Caco-2 (cell line): ENCODE data around the gene CROCC2. TPM values are rescaled to one million over a fixed set of nuclear protein-coding genes. Genes with fewer than 3 reads are reported as not detected.

Source experiments
- BruUV-seq: library from RNA; stranded (reverse); fragments of 400-500 nt; replicated peaks from 2 replicates; lab custom pipeline; 2021; lab: Mats Ljungman, UMichigan
- CTCF ChIA-PET: fragments of 300-600 bp; sonication (Branson Sonifier 250); formaldehyde crosslinking; loops from one replicate; lab custom pipeline; 2022; ENCODE audit warnings: antibody characterized with exemption; lab: Charles Lee
- POLR2A ChIA-PET: fragments of 300-600 bp; sonication (Branson Sonifier 250); formaldehyde crosslinking; loops from one replicate; lab custom pipeline; 2022; ENCODE audit warnings: antibody characterized with exemption; lab: Charles Lee
- DNase-seq, 2 experiments: peaks; one replicate each; pipeline versions ENCODE4 v3.0.0 to v3.0.0-alpha.2; 2020 to 2022
- H3K27me3 ChIP-seq: replicated peaks from 2 replicates; pipeline ENCODE4 v1.6.0; 2011; ENCODE audit warnings: low read length; ENCODE audit not compliant: control insufficient read depth, insufficient read depth
- H3K36me3 ChIP-seq: 2 replicates; pipeline ENCODE4 v1.5.1; 2011; ENCODE audit warnings: low read length; ENCODE audit not compliant: control insufficient read depth, insufficient read depth
- H3K4me1 ChIP-seq: fragments of 250-450 bp; sonication (Bioruptor Pico); 2 replicates; pipeline ENCODE4 v1.5.1; 2020; ENCODE audit warnings: mild to moderate bottlenecking
- H3K4me3 ChIP-seq: 2 replicates; pipeline ENCODE4 v1.5.1; 2011; ENCODE audit warnings: low read depth, mild to moderate bottlenecking, control low read depth, low read length
- H3K9me3 ChIP-seq: fragments of 250-450 bp; sonication (Bioruptor Pico); 2 replicates; pipeline ENCODE4 v1.5.1; 2020; ENCODE audit warnings: mild to moderate bottlenecking, moderate library complexity
- H3K27ac Mint-ChIP-seq: one replicate; pipeline ENCODE4 v1.8.0; 2022; ENCODE audit warnings: mixed read lengths; ENCODE audit not compliant: unreplicated experiment
- H3K27me3 Mint-ChIP-seq: one replicate; pipeline ENCODE4 v1.8.0; 2022; ENCODE audit warnings: mixed read lengths; ENCODE audit not compliant: insufficient read depth, unreplicated experiment
- H3K36me3 Mint-ChIP-seq: one replicate; pipeline ENCODE4 v1.8.0; 2022; ENCODE audit warnings: mild to moderate bottlenecking, mixed read lengths; ENCODE audit not compliant: insufficient read depth, unreplicated experiment
- H3K4me1 Mint-ChIP-seq: one replicate; pipeline ENCODE4 v1.8.0; 2022; ENCODE audit warnings: low read depth, mixed read lengths; ENCODE audit not compliant: unreplicated experiment
- H3K4me3 Mint-ChIP-seq: one replicate; pipeline ENCODE4 v1.8.0; 2022; ENCODE audit warnings: mild to moderate bottlenecking, moderate library complexity, mixed read lengths; ENCODE audit not compliant: unreplicated experiment
- H3K9me3 Mint-ChIP-seq: one replicate; pipeline ENCODE4 v1.8.0; 2022; ENCODE audit warnings: mixed read lengths; ENCODE audit not compliant: unreplicated experiment
- CTCF ChIP-seq, 2 experiments: fragments of 200-600 bp in 1 of 2; IDR thresholded peaks; 1 replicate in 1 of 2; 2 replicates in 1 of 2; pipeline versions ENCODE4 v1.5.1 to v1.8.0; 2011 to 2022; ENCODE audit warnings: antibody characterized with exemption in 1 of 2, control low read depth in 1 of 2, inconsistent platforms in 1 of 2, low read depth in 1 of 2, low read length in 1 of 2, mild to moderate bottlenecking in 1 of 2, moderate library complexity in 1 of 2; ENCODE audit not compliant: insufficient read depth in 1 of 2, severe bottlenecking in 1 of 2, unreplicated experiment in 1 of 2
- intact Hi-C: fragments of 100-400 bp; cut with micrococcal nuclease; formaldehyde crosslinking; loops from one replicate; pipeline ENCODE4 v1.10.0; 2022; ENCODE audit not compliant: unreplicated experiment
- total RNA-seq: library from RNA; stranded (reverse); gene quantifications from 2 replicates; pipeline ENCODE4 v1.2.3, GENCODE V29; 2022

The CROCC2 gene
- total RNA-seq, 1 experiment from 2014 or later: not detected

GRCh38 chr2:240956935-240957655 is 51.0 kb downstream of the CROCC2 start:
- no peak for TF ChIP-seq CTCF (IDR thresholded peaks at IDR 0.05; ENCODE audit: insufficient read depth in 1 of 2, low read depth in 1 of 2, low read length in 1 of 2, severe bottlenecking in 1 of 2, unreplicated experiment in 1 of 2)
- no peak for DNase-seq
- H3K27ac Mint-ChIP-seq: no peak overlapping the region
- no peaks in the 10 kb centered on the region for H3K36me3 Mint-ChIP-seq
- no peaks in the 10 kb centered on the region for H3K4me1 Mint-ChIP-seq
- ChIA-PET POLR2A (no interaction called here), CTCF (no interaction called here)
- no peaks in the 10 kb centered on the region for H3K9me3 Mint-ChIP-seq
- Histone ChIP-seq H3K4me3 (no peak overlapping the region), H3K4me1 (no peaks in the 10 kb centered on the region), H3K9me3 (no peaks in the 10 kb centered on the region), H3K36me3 (no peaks in the 10 kb centered on the region), H3K27me3 (no peaks in the 10 kb centered on the region)
- H3K4me3 Mint-ChIP-seq: no peak overlapping the region
- intact Hi-C loops: no loop called here
- peaks cover 4% of the 10 kb centered on the region for H3K27me3 Mint-ChIP-seq
- BruUV-seq: no TSS peak

- DNase-seq: no peak
- Mint-ChIP-seq H3K27ac (no peak overlapping the region), H3K36me3 (no peaks in the 10 kb centered on the region), H3K27me3 (peaks cover 4% of the 10 kb centered on the region), H3K9me3 (no peaks in the 10 kb centered on the region), H3K4me1 (no peaks in the 10 kb centered on the region), H3K4me3 (no peak overlapping the region)
- no TSS peak for BruUV-seq
- Histone ChIP-seq H3K4me1 (no peaks in the 10 kb centered on the region), H3K27me3 (no peaks in the 10 kb centered on the region), H3K36me3 (no peaks in the 10 kb centered on the region), H3K4me3 (no peak overlapping the region), H3K9me3 (no peaks in the 10 kb centered on the region)
- intact Hi-C loops: no loop called here
- ChIA-PET POLR2A (no interaction called here), CTCF (no interaction called here)
- no peak for TF ChIP-seq CTCF (IDR thresholded peaks at IDR 0.05; ENCODE audit: insufficient read depth in 1 of 2, low read depth in 1 of 2, low read length in 1 of 2, severe bottlenecking in 1 of 2, unreplicated experiment in 1 of 2)
Observed at GRCh38 chr2:240957656-240958365, 51.7 kb downstream of the CROCC2 start.

GRCh38 chr2:240958366-240959213 is 52.5 kb downstream of the CROCC2 start:
- intact Hi-C loops: no loop called here

More at GRCh38 chr2:240958366-240959213, 52.5 kb downstream of the CROCC2 start:
- Mint-ChIP-seq H3K27ac (no peak overlapping the region), H3K27me3 (peaks cover 4% of the 10 kb centered on the region), H3K36me3 (no peaks in the 10 kb centered on the region), H3K9me3 (no peaks in the 10 kb centered on the region), H3K4me3 (no peak overlapping the region), H3K4me1 (no peaks in the 10 kb centered on the region)
- POLR2A ChIA-PET: no interaction called here
- DNase-seq: no peak
- Histone ChIP-seq H3K36me3 (no peaks in the 10 kb centered on the region), H3K4me1 (no peaks in the 10 kb centered on the region), H3K9me3 (no peaks in the 10 kb centered on the region), H3K27me3 (no peaks in the 10 kb centered on the region), H3K4me3 (no peak overlapping the region)
- TF ChIP-seq CTCF (IDR thresholded peaks at IDR 0.05; ENCODE audit: insufficient read depth in 1 of 2, low read depth in 1 of 2, low read length in 1 of 2, severe bottlenecking in 1 of 2, unreplicated experiment in 1 of 2): no peak
- no TSS peak for BruUV-seq
- CTCF ChIA-PET: interaction anchor here (1.2 kb wide), 1 partner anchor 118 kb away, joined by 3 read pairs; no protein-coding TSS in a partner anchor
